ENCODE results near the gene TMEM43.

DNA sequence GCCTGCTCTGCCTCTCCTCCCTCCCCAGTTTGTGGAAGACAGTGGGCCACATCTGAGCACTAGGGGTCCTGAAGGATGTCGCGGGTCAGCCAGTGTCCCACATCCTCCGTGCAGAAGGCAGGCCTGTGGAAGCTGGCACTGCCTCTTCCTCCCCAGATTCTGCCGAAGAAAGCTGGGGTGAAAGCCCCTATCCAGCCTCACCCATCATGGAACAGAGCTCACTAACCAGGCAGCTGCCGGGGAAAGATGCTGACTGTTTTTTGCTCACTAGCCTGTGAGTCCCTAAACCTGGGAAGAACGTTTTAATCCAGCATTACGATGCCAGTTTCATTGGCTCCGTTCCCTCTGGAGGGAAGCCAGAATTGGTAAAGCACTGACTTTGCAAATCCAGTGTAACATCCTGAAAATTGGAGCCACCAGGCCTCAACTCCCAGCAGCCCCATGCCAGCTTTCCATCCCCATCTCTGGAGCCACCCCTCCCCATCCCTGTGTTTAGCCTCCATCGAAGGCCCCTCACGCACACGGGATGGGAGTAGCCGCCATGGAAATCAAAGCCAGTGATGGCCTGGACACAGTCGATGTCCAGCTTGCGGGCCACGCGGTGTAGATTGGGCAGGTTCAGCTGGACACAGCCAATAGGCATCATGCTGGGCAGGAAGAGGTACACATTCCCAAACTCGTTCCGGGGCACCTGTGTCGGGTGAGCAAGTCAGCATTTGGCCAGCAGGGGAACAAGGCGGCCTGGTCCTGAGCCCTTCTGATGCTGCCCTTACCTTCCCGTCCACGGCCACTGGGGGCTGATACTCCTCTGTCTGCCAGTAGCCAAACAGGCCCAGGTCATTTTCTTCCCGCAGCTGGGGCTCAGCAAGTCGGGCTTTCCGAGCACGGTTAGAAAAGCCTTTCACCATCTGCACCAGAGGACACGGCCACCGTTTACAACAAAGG lies 23.5 kb downstream of the TMEM43 start:
- TF ChIP-seq BHLHE40 (IDR thresholded peaks at IDR 0.05; ENCODE audit: low read length) (no peak), FOXP1 (IDR thresholded peaks at IDR 0.05) (no peak), FOXP1 (CRISPR knock-in tag; IDR thresholded peaks at IDR 0.05) (no peak), ZKSCAN8 (CRISPR knock-in tag; IDR thresholded peaks at IDR 0.05; ENCODE audit: borderline replicate concordance) (no peak), MXI1 (IDR thresholded peaks at IDR 0.05; ENCODE audit: borderline replicate concordance, low read depth, low read length) (no peak), POLR2A (IDR thresholded peaks at IDR 0.05; ENCODE audit: insufficient read depth in 1 of 2, low read depth in 2 of 2, low read length in 2 of 2) (no peak; a peak in 1 of 4 replicates), ZNF337 (CRISPR knock-in tag; IDR thresholded peaks at IDR 0.05; ENCODE audit: borderline replicate concordance, low read depth) (no peak)
- TF ChIP-seq, protein P1, sequence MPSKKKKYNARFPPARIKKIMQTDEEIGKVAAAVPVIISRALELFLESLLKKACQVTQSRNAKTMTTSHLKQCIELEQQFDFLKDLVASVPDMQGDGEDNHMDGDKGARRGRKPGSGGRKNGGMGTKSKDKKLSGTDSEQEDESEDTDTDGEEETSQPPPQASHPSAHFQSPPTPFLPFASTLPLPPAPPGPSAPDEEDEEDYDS (CRISPR knock-in tag; IDR thresholded peaks at IDR 0.05) = no peak
- TF ChIP-seq, protein P2, sequence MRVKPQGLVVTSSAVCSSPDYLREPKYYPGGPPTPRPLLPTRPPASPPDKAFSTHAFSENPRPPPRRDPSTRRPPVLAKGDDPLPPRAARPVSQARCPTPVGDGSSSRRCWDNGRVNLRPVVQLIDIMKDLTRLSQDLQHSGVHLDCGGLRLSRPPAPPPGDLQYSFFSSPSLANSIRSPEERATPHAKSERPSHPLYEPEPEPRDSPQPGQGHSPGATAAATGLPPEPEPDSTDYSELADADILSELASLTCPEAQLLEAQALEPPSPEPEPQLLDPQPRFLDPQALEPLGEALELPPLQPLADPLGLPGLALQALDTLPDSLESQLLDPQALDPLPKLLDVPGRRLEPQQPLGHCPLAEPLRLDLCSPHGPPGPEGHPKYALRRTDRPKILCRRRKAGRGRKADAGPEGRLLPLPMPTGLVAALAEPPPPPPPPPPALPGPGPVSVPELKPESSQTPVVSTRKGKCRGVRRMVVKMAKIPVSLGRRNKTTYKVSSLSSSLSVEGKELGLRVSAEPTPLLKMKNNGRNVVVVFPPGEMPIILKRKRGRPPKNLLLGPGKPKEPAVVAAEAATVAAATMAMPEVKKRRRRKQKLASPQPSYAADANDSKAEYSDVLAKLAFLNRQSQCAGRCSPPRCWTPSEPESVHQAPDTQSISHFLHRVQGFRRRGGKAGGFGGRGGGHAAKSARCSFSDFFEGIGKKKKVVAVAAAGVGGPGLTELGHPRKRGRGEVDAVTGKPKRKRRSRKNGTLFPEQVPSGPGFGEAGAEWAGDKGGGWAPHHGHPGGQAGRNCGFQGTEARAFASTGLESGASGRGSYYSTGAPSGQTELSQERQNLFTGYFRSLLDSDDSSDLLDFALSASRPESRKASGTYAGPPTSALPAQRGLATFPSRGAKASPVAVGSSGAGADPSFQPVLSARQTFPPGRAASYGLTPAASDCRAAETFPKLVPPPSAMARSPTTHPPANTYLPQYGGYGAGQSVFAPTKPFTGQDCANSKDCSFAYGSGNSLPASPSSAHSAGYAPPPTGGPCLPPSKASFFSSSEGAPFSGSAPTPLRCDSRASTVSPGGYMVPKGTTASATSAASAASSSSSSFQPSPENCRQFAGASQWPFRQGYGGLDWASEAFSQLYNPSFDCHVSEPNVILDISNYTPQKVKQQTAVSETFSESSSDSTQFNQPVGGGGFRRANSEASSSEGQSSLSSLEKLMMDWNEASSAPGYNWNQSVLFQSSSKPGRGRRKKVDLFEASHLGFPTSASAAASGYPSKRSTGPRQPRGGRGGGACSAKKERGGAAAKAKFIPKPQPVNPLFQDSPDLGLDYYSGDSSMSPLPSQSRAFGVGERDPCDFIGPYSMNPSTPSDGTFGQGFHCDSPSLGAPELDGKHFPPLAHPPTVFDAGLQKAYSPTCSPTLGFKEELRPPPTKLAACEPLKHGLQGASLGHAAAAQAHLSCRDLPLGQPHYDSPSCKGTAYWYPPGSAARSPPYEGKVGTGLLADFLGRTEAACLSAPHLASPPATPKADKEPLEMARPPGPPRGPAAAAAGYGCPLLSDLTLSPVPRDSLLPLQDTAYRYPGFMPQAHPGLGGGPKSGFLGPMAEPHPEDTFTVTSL (CRISPR knock-in tag; IDR thresholded peaks at IDR 0.05; ENCODE audit: borderline replicate concordance) = no peak
